ENCODE data around the gene IPCEF1. TPM values are rescaled to one million over a fixed set of nuclear protein-coding genes. Genes with fewer than 3 reads are reported as not detected.

The IPCEF1 gene
- total RNA-seq = not detected in 3 replicates
- long read RNA-seq = 0 reads

GRCh38 chr6:154356690-154357089, at the start of gene IPCEF1:
IPCEF1 (minus strand) TSS chr6:154356803; CDS start chr6:154265947, 90,856 bp downstream.
- Mint-ChIP-seq H3K36me3 (ENCODE audit: low read depth) (no peaks in the 10 kb centered on the region), H3K27ac (ENCODE audit: unreplicated experiment) (no peak within 1 kb of the TSS), H3K27me3 (ENCODE audit: low read depth) (no peaks in the 10 kb centered on the region), H3K9me3 (ENCODE audit: low read depth) (no peaks in the 10 kb centered on the region), H3K4me1 (ENCODE audit: low read depth) (peaks cover 5% of the 10 kb centered on the region), H3K4me3 (ENCODE audit: unreplicated experiment) (no peak within 1 kb of the TSS)
- no peak for TF ChIP-seq CTCF (IDR thresholded peaks at IDR 0.05)
- no peak for DNase-seq (ENCODE audit: low spot score)

GRCh38 chr6:154406301-154406700, 49.7 kb upstream of the IPCEF1 start:
- H3K9me3 Mint-ChIP-seq (ENCODE audit: low read depth) = no peaks in the 10 kb centered on the region
- H3K27me3 Mint-ChIP-seq (ENCODE audit: low read depth) = no peaks in the 10 kb centered on the region
- no peak for TF ChIP-seq CTCF (IDR thresholded peaks at IDR 0.05)
- DNase-seq (ENCODE audit: low spot score) = no peak
- H3K27ac Mint-ChIP-seq (ENCODE audit: unreplicated experiment) = no peak overlapping the region
- H3K4me3 Mint-ChIP-seq (ENCODE audit: unreplicated experiment) = no peak overlapping the region
- peaks cover 66% of the 10 kb centered on the region for H3K4me1 Mint-ChIP-seq (ENCODE audit: low read depth)
- peaks cover 15% of the 10 kb centered on the region for H3K36me3 Mint-ChIP-seq (ENCODE audit: low read depth)

- H3K4me1 Mint-ChIP-seq (ENCODE audit: low read depth) = peaks cover 54% of the 10 kb centered on the region
These were observed 48.3 kb upstream of the IPCEF1 start for GRCh38 chr6:154404791-154405400.

GRCh38 chr6:154403788-154404187, 47.2 kb upstream of the IPCEF1 start:
- DNase-seq (ENCODE audit: low spot score) = no peak
- Mint-ChIP-seq H3K4me1 (ENCODE audit: low read depth) (peaks cover 55% of the 10 kb centered on the region), H3K4me3 (ENCODE audit: unreplicated experiment) (no peak overlapping the region), H3K9me3 (ENCODE audit: low read depth) (no peaks in the 10 kb centered on the region), H3K36me3 (ENCODE audit: low read depth) (peaks cover 15% of the 10 kb centered on the region), H3K27ac (ENCODE audit: unreplicated experiment) (peak overlapping the region; percentile 81), H3K27me3 (ENCODE audit: low read depth) (no peaks in the 10 kb centered on the region)
- TF ChIP-seq CTCF (IDR thresholded peaks at IDR 0.05) = no peak

More at GRCh38 chr6:154404791-154405400, 48.3 kb upstream of the IPCEF1 start:
- Mint-ChIP-seq H3K4me3 (ENCODE audit: unreplicated experiment) (no peak overlapping the region), H3K9me3 (ENCODE audit: low read depth) (no peaks in the 10 kb centered on the region), H3K27me3 (ENCODE audit: low read depth) (no peaks in the 10 kb centered on the region), H3K27ac (ENCODE audit: unreplicated experiment) (peak overlapping the region; percentile 68), H3K36me3 (ENCODE audit: low read depth) (peaks cover 15% of the 10 kb centered on the region)
- no peak for TF ChIP-seq CTCF (IDR thresholded peaks at IDR 0.05)
- DNase-seq (ENCODE audit: low spot score) = no peak

GRCh38 chr6:154402081-154402780, 45.6 kb upstream of the IPCEF1 start:
- Mint-ChIP-seq H3K27ac (ENCODE audit: unreplicated experiment) (no peak overlapping the region), H3K27me3 (ENCODE audit: low read depth) (no peaks in the 10 kb centered on the region), H3K4me1 (ENCODE audit: low read depth) (peaks cover 50% of the 10 kb centered on the region), H3K36me3 (ENCODE audit: low read depth) (peaks cover 15% of the 10 kb centered on the region), H3K4me3 (ENCODE audit: unreplicated experiment) (no peak overlapping the region), H3K9me3 (ENCODE audit: low read depth) (no peaks in the 10 kb centered on the region)
- no peak for DNase-seq (ENCODE audit: low spot score)
- TF ChIP-seq CTCF (IDR thresholded peaks at IDR 0.05) = no peak
